B cell (primary cell): ENCODE results near the gene APPBP2.

Experiments
- EZH2 ChIP-seq: IDR thresholded peaks from 2 replicates; pipeline ENCODE4 v1.6.1; 2012; ENCODE audit warnings: borderline replicate concordance, low read depth, mild to moderate bottlenecking, moderate library complexity, low read length; ENCODE audit not compliant: insufficient read depth, poor library complexity, severe bottlenecking
- TF ChIP-seq, protein P1 (sequence below): fragments of 200-600 bp; IDR thresholded peaks from one replicate; pipeline ENCODE4 v1.8.0; 2022; ENCODE audit warnings: antibody characterized with exemption, mild to moderate bottlenecking

DNA sequence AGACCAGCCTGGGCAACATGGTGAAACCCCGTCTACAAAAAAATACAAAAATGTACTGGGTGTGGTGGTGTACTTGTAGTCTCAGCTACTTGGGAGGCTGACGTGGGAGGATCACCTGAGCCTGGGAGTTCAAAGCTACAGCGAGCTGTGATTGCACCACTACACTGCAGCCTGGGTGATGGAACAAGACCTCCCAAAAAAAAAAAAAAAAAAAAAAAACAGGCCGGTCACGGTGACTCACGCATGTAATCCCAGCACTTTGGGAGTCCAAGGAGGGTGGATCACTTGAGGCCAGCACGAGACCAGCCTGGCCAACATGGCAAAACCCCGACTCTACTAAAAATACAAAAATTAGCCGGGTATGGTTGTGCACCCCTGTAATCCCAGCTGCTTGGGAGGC is 12.7 kb upstream of the APPBP2 start:
- TF ChIP-seq, protein P1, sequence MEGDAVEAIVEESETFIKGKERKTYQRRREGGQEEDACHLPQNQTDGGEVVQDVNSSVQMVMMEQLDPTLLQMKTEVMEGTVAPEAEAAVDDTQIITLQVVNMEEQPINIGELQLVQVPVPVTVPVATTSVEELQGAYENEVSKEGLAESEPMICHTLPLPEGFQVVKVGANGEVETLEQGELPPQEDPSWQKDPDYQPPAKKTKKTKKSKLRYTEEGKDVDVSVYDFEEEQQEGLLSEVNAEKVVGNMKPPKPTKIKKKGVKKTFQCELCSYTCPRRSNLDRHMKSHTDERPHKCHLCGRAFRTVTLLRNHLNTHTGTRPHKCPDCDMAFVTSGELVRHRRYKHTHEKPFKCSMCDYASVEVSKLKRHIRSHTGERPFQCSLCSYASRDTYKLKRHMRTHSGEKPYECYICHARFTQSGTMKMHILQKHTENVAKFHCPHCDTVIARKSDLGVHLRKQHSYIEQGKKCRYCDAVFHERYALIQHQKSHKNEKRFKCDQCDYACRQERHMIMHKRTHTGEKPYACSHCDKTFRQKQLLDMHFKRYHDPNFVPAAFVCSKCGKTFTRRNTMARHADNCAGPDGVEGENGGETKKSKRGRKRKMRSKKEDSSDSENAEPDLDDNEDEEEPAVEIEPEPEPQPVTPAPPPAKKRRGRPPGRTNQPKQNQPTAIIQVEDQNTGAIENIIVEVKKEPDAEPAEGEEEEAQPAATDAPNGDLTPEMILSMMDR, result no peak
- TF ChIP-seq EZH2, result no peak
